ENCODE data around the gene HSPA1B.
"Not testable (repeated sequence)": the region's sequence is repeated elsewhere in the genome, so short reads cannot be mapped to it uniquely, and the experiment has no call there.

The HSPA1B gene

GRCh38 chr6:31860349-31860748, 32.8 kb downstream of the HSPA1B start:
- no peak for DNase-seq

- no peak for DNase-seq
These were observed 33.6 kb downstream of the HSPA1B start for GRCh38 chr6:31861150-31861549.

GRCh38 chr6:31861919-31862343, 34.4 kb downstream of the HSPA1B start:
- no peak for DNase-seq

- DNase-seq, result peak; percentile 99
These were observed 35.1 kb downstream of the HSPA1B start, which contains the start of gene NEU1 for GRCh38 chr6:31862344-31863235. Gene NEU1, minus strand, starts transcription at chr6:31862821. Its CDS starts 45 bp downstream, at chr6:31862776.

GRCh38 chr6:31864123-31864562, 36.6 kb downstream of the HSPA1B start:
- DNase-seq, result not testable (repeated sequence)

- DNase-seq, result no peak
These were observed 37.3 kb downstream of the HSPA1B start for GRCh38 chr6:31864818-31865204.

GRCh38 chr6:31865205-31866118, 37.9 kb downstream of the HSPA1B start:
- no peak for DNase-seq

- not testable (repeated sequence) for DNase-seq
These were observed 41.1 kb downstream of the HSPA1B start for GRCh38 chr6:31868658-31868971.

- DNase-seq, result no peak
These were observed 41.8 kb downstream of the HSPA1B start for GRCh38 chr6:31869343-31869742.

GRCh38 chr6:31870385-31870921, 42.9 kb downstream of the HSPA1B start:
- no peak for DNase-seq

- DNase-seq, result no peak
These were observed 43.6 kb downstream of the HSPA1B start for GRCh38 chr6:31871046-31871659.

GRCh38 chr6:31874084-31874670, 46.6 kb downstream of the HSPA1B start:
- DNase-seq, result no peak

- DNase-seq, result no peak
These were observed 47.5 kb downstream of the HSPA1B start for GRCh38 chr6:31874836-31875572.

- DNase-seq, result no peak
These were observed 48.3 kb downstream of the HSPA1B start for GRCh38 chr6:31875877-31876276.

- DNase-seq, result no peak
These were observed 48.8 kb downstream of the HSPA1B start for GRCh38 chr6:31876357-31876756.

- DNase-seq, result no peak
These were observed 49.6 kb downstream of the HSPA1B start for GRCh38 chr6:31877125-31877650.

- DNase-seq, result no peak
These were observed 50.2 kb downstream of the HSPA1B start for GRCh38 chr6:31877651-31878161.

GRCh38 chr6:31878222-31878621, 50.7 kb downstream of the HSPA1B start:
- no peak for DNase-seq

- DNase-seq, result no peak
These were observed 51.2 kb downstream of the HSPA1B start, which contains the start of gene SLC44A4 for GRCh38 chr6:31878726-31879125. Gene SLC44A4, minus strand, starts transcription at chr6:31878997. Its CDS starts 17 bp downstream, at chr6:31878980.

- no peak for DNase-seq
These were observed 51.6 kb downstream of the HSPA1B start for GRCh38 chr6:31879143-31879542.
